Right lung (tissue), 5 donors: ENCODE data around the gene INHA. TPM values are rescaled to one million over a fixed set of nuclear protein-coding genes. Genes with fewer than 3 reads are reported as not detected.

Source experiments
- DNase-seq, 2 donors: peaks; one replicate each; pipeline ENCODE4 v3.0.0-alpha.2; 2013
- polyA plus RNA-seq, 5 donors: library from polyadenylated mRNA; unstranded; fragments of 120-200 nt; gene quantifications; one replicate each; pipeline versions ENCODE4 v1.2.1 to v1.2.3, GENCODE V29; 2013; ENCODE audit warnings: inconsistent platforms in 1 of 5, low replicate concordance in 1 of 5; ENCODE audit not compliant: insufficient read length in 5 of 5, insufficient read depth in 1 of 5

INHA gene
- polyA plus RNA-seq, 5 donors, result 0.50 to 1.6 (median 0.90) TPM

DNA sequence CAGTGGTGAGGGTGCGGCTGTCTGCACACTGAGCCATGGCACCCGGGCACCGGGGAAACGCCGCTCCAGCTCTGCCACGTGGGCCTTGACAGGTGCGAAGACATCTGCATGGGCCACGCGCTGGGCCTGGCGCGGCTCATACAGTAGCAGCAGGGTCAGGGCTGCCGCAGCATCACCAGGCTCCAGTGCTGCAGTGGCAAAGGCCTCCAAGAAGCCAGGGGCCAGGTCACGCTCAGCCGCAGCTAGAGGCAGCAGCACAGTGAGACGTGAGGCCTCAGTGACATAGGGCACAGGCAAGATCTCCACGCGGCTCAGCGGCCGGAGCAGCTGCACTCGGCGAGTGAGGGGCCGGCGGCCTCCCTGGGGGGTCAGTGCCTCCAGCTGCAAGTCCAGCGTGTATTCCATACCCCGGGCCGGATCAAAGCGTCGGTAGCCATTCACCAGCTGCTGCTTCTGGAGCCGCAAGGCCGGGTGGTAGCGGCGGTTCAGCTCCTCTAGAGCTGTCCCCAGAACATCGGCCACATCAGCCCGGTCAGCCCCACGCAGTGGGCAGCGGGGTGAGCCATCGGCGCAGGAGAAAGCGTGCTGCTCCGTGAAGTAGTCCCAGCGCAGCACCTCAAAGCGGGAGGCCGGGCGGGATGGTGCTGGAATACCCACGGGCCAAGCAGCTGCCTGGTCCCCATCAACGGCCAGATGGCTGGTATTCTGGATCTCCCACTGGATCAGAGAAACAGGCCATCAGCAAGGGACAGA lies 32.0 kb upstream of the INHA start:
- no peak for DNase-seq

DNA sequence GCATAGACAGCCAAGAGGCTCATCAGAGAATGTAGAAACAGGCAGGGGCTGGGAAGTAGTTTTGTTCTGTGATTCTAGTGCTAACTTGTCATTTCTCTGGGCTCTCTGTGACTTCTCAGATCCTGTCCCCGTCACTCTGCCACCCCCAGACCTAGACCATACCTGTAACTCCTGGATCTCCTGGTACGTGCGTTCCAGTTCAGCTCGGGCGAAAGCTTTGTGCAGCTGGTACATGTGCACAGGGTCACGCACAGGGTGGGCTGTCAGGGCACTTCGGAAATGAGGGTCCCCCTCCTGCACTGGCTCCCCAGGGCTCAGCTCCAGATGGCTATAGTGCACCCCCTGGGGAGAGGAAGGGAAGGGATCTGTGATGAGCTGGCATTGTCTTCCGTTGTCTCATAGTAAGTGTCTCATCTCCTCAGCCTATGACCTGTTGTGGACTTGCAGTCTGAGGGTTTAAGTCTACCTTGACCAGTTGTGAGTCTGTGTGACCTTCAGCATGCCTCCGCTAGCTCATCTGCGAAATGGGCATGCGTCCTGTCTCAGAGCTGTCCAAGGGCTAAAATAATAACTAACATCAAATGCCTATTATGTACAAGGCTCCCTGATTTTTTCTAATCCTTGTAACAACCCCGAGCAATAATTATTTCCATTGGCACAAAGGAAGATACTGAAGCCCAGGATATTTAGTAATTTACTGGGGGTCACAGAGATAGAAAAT lies 31.2 kb upstream of the INHA start:
- no peak for DNase-seq

DNA sequence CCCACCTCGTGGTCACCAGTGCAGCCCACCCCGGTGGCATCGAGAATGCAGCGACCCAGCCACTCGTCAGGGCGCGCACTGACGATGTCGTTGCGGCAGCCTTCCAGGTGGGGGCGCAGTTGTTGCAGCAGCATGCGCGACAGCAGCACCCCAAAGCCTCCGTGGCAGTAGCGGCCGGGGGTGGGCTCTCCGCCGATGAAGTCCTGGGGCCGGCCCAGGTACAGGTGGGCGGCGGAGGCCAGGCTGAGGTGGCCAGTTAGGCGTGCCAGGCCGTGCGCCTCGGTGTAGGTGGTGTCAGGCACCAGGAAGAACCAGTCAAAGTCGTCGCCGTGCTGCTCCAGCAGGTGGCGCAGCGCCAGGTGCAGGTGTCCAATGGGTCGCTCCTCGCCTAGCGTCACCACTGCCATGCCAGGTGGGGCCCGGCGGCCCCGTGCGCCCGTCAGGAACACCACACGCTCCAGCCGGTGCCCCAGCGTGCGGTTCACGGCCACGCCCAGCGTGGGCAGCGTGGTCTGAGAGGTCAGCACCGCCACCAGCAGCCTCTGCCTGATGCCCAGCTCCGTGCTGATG lies 30.4 kb upstream of the INHA start:
- DNase-seq, result peak; percentile 75

DNA sequence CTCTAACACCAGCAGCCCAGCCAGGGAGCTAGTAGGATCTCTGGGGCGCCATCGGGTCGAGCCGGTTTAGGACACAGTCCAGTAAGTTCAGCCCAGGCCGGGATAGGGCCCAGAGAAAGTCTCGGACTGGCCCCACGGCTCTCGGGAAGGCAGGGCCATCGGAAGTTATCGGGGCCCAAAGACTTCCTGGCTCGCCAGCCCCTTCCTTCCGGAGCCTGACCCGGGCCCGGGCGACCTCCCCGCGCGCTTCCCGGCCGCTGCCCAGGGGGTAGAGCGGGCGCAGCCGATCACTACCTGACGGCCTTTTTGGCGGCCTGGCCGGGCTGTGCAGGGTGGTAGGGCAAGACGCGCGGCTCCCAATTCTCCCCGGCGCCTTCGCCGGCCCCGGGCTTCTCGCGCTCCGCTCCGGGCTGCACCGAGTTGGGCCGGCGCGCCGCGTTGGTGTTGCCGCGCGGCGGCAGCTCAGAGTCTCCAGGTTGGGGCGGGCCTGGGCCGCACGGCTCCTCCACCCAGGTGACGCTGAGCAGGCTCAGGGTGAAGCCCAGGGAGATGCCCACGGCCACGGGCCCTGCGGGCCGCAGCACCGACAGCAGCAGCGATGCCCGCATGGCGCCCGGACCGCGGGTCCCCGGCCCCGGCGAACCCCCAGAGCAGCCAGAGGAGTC lies 29.0 kb upstream of the INHA start:
- no peak for DNase-seq

DNA sequence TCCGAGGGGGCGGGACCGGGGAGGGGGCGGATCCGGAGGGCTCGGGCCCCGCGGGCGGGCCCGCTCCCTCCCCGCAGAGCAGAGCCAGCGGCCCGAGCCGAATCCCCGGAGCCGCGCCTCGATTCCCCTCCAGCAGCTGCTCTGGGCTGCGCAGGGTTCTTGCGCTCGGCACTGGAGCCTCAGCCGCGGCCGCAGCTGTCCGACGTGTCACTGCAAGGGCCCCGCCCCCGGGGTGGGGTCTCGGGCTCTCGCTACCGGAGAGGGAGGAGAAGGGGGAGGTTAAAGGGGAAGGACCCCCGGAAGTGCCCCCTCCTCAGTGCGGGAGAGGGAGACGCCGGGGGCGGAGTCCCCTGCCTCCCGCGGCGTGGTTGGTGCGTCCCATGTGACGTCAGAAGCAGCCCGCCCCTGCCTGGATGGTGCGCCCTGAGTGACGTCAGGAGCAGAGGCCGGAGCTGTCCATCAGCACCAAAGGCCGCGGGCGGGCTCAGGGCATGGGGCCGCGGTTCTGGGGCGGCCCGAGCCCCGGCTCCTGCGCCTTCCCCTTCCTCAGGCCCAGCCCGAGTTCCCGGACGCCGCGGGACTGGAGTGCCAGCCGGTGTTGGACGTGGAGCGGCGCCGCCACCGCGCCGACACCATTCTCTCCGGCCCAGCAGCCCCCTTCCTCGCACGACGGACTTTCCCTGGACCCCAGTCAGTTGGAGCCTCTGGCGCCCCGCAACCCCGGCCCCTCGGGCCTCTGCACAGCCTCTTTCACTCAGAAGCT lies 28.3 kb upstream of the INHA start, which contains the start of the genes CHPF and TMEM198:
TSS of gene CHPF (minus strand) at position 214 of the 763 bp plus-strand sequence. CDS start 271 bp downstream, outside the sequence.
TSS of gene TMEM198 (plus strand) at position 433 of the 763 bp plus-strand sequence. CDS start 700 bp downstream, outside the sequence.
- peak; percentile 99 for DNase-seq

DNA sequence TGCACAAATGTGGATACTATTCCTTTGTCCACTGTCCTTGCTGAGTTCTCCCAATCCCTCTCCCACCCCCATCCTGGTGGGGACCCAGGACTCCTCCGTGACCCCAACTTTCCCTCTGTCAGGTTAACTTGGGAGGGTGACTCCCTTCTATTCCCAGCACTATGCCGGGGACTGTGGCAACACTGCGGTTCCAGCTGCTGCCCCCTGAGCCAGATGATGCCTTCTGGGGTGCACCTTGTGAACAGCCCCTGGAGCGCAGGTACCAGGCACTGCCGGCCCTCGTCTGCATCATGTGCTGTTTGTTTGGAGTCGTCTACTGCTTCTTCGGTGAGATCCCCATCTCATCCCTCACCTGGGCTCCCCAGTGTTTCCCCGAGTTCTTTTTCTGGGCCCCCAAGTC lies 27.5 kb upstream of the INHA start:
- DNase-seq, result no peak

DNA sequence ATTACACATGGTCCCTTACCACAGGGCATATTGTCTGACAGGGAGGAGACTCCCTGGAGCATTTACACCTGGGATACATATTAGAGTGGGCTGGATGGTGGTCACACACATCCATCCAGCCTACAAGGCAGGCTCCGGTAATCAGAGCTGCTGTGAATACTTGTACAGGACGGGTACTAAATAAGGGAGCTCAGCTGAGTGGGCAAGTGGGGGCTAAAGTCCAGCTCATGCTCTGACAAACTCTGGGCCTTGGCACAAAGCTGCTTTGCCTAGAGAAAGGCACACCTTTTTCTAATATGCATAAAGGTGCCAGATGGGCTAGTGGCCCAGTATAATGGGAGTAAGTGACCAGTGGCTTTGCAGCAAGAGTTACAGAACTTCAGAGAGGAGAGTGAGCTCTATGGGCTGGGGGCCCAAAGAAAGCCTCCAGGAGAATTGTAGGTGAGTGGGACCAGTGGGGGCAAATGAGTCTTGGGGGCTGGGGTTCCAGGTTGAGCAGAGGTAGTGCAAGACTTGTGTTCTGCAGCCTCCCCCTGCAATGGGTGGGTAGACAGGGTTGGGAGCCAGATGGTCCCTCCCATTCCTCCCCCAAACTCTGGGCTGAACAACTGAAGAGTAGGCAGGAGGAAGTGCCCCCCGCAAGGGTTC lies 26.7 kb upstream of the INHA start:
- no peak for DNase-seq

DNA sequence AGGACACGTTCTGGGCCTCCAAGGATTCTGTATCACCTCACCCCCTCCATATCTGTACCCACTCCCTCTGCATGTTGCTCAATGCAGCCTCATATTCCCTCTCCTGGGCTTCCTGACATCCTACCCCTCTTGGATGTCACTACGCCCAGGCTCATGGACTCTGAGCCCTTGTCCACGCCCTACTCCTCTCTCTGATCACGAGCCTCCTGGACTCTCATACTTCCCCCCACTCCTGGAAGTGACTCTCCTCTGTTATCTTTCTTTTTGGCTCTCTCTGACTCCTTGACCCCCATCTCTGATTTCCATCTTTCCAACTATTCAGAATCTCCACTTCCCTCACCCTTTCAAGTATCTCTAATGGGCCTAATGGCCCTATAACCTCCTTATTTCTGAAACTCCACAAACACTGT lies 26.2 kb upstream of the INHA start:
- DNase-seq, result no peak

DNA sequence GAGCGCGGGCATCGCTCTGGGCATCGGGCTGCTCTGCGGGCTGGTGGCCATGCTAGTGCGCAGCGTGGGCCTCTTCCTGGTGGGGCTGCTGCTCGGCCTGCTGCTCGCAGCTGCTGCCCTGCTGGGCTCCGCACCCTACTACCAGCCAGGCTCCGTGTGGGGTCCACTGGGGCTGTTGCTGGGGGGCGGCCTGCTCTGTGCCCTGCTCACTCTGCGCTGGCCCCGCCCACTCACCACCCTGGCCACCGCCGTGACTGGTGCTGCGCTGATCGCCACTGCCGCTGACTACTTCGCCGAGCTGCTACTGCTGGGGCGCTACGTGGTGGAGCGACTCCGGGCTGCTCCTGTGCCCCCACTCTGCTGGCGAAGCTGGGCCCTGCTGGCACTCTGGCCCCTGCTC lies 24.5 kb upstream of the INHA start:
- no peak for DNase-seq

DNA sequence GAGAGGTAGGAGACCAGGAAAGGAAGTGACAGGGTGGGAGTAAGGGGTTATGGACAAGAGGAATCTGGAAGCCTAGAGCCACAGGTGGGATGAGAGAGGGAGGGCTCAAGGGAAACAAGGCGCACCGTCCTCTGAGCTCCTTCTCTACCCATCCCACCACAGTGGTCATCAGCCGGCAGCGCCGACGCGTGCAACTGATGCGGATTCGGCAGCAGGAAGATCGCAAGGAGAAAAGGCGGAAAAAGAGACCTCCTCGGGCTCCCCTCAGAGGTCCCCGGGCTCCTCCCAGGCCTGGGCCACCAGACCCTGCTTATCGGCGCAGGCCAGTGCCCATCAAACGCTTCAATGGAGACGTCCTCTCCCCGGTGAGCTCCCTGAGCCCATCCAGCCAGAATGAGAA lies 23.1 kb upstream of the INHA start:
- DNase-seq, result no peak

DNA sequence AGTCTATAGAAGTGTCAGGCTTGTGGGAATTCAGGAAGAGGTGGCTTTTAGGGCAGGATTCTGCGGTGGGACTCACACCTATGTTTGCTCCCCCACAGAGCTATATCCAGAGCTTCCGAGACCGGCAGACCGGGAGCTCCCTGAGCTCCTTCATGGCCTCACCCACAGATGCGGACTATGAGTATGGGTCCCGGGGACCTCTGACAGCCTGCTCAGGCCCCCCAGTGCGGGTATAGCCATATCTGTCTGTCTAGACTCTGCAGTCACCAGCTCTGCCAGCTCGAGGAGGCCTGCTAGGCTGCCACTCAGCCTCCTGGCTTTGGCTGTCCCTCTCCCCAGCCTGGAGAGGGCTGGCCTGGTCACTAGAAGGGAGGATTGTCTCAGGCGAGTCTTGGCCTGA lies 22.5 kb upstream of the INHA start:
- DNase-seq, result no peak

DNA sequence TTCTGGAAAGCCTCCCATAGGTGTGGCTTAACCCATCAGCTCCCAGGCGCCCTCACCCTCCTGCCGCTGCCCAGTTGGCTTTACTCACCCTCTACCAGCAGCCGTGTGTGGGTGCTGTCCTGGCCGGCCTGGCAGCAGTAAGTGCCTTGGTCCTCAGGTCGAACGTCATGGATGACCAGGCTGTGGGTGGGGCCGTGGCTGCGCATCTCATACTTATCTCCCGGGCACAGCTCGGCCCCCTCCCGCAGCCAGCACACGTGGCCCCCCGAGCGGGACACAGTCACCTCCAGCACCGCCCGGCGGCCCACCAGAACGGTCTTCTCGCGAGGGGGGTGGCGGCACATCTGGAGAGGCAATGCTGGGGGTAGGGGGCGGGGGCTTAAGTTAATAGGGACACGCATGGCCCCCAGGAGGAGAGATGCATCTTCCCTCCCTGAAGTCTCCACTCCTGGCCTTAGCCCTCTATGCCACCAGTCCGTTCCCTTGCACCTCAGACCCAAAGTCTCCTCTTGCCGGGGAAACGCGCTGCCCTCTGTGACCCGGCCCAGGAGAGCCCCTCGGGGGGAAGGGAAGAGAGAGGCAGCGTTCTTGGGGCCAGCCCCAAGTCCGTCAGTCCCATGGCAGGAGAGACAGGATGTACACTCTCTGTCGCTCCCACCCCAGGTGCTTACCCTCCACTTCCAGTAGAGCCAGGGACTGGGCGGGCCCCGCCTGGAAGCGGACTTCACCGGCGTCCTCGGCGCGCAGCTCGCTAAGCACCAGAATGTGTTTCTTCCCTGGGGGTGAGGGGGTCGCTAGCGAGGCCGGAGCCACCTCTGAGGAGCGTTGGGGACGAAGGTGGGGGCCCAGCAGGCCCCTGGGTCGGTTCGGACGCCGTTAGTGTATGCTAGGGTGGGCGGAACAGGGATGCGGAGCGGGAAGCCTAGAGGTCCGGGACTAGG lies 20.4 kb upstream of the INHA start:
- no peak for DNase-seq

DNA sequence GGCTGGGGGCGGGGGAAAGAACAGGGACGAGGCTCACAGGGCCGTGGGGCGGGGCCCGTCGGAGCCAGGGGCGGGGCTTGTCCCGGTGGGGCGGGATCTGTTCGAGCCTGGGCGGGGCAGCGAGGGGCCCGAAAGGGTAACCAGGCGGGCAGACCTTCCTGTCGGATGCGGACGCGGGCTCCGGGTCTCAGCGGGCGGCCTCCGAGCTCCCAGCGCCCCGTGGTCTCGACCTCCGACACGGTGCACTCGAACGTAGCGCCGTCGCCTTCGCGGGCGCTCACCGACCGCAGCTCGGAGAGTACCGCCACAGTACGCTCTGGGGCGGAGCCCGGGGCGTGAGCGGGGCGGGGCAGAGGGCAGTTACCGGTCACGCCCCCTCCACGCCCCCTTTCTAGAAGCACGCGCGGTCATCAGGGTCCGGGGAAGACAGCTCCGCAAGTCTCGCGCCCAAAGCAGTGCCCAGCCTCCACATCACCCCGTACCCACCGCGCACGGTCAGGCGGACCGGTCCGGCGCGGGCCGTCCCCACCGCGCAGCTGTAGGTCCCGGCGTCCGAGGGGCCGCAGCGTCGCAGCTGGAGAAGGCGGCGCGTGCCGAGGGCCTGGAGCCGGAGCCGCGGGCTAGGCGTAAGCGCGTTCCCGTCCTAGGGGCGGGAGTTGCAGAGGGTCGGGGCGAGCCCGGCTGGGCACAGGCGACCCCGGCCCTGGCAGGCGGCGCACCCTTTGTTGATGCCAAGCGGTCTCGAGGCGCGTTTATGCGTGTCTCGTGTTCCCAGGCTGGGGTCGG lies 19.5 kb upstream of the INHA start:
- DNase-seq, result peak; percentile 89 to 90

DNA sequence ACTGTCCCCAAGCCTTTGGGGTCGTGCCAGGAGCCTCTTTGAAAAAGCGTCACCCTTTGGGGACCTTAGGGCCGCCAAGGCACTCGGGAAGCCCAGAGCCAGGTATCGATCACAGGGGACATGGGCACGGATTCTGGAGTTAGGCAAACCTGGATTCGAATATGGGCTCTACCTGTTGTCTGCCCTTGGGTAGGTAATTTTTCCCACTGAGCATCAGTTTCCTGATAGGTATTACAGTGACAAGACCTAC lies 19.0 kb upstream of the INHA start:
- DNase-seq, result no peak

DNA sequence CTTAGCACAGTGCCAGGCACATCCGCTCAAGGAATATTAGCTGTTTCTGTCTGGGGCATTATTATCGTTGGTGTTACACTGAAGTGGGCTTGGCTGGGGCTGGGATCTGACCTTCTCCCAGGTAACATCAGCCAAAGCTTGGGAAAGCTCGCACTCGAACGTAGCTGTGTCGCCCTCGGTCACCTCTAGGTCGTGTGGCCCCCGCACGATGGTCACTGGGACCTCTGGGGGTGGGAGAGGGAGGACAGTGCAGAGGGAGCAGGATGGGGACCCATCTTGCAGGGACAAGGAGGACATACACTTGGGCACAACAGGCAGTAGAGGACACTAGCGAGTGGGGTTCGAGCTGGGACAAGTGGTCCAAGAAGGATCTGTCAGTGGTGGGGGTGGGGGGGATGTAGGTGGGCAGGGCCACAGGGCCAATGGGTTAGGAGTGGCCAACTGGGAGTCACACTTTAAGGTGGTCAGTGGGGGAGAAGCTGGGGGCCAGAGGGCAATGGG lies 18.6 kb upstream of the INHA start:
- DNase-seq, result no peak

DNA sequence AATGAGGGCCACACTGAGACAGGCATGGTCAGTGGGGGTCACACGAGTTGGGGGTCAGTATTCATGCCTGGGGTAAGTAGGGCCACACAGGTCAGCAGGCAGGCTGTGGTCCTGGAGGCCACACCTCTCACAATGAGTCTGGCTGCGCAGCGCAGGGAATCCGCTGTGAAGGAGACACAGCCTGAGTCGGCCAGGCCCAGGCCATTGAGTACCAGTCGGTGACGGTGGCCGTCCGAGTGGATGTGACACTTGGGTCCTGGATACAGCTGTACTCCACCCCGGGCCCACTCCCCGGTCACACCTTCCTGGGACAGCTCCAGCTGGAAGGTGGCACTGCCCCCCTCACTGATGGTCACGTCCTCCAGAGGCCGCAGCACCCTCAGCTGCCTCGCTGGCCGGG lies 17.8 kb upstream of the INHA start:
- no peak for DNase-seq

DNA sequence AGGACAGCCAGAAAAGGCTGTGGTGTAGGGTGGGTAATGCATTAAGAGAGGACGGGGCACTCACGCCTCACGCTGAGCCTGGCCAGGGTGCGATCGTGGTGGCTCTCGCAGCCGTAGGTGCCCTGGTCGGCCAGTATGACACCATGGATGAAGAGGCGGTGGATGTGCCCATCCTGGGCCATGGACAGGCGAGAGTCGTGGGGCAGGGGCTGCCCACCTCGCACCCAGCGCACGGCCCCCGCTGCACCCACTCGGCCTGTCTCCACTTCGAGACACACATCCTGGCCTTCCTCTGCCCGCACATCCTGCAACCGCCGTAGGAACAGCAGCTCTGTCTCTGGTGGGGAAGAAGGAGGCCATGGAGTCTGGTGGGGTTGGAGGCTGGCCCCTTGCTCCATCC lies 16.2 kb upstream of the INHA start:
- DNase-seq, result no peak

DNA sequence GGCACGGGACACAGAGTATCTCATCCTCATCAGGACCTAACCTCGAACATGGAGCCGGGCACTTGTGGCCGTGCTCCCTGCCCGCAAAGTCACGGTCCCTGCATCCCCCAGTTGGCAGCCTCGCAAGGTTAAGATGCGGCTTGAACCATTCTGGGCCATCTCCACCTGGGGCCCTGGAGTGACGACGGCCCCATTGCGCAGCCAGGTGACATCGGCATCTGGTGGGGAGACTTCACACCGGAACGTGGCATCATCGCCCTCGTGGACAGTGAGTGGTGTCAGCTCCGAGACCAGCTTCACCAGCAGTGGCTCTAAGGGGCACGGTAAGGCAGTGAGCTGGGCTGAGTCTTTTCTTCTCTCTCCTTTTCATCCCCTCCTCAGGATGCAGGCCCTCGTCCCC lies 15.7 kb upstream of the INHA start:
- no peak for DNase-seq

DNA sequence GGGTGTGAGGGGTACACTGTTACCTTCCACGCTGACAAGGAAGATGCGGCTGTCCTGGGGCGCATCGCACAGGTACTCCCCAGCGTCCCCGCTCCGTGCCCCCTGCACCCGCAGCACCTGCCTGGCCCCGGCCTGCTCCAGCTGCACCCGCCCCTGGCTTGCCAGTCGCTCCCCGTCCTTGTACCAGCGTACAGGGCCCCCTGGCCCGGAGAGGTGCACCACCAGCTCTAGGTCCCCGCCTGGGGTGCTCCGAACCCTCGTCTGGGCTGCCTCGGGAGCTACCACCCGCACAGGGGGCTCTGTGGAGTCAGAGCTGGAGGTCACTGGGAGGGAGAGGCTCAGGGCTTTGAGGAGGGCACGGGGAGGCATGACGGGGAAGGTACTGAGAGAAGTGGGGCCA lies 14.8 kb upstream of the INHA start:
- DNase-seq, result no peak
